ENCODE data around the gene GBE1. TPM values are rescaled to one million over a fixed set of nuclear protein-coding genes. Genes with fewer than 3 reads are reported as not detected.

Gene GBE1
- total RNA-seq, 2 donors from 2014 or later = 9.6 to 15.8 TPM

DNA sequence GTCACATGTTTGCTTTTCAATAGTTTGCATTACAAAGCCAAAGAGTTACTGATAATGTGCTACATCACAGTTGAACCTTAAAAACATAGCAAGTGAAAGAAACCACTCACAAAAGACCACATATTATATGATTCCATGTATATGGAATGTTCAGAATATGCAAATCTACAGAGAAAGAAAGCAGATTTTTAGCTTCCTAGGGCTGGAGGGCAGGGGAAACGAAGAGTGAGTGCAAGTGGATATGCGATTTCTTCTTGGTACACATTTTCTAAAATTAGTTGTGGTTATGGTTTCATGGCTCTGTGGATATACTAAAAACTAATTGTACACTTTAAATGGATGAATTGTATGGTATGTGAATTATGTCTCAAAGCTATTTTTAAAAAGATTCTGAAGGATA lies 4.0 kb upstream of the GBE1 start:
- TF ChIP-seq POLR2A (IDR thresholded peaks at IDR 0.05) = no peak
- TF ChIP-seq, protein P1, sequence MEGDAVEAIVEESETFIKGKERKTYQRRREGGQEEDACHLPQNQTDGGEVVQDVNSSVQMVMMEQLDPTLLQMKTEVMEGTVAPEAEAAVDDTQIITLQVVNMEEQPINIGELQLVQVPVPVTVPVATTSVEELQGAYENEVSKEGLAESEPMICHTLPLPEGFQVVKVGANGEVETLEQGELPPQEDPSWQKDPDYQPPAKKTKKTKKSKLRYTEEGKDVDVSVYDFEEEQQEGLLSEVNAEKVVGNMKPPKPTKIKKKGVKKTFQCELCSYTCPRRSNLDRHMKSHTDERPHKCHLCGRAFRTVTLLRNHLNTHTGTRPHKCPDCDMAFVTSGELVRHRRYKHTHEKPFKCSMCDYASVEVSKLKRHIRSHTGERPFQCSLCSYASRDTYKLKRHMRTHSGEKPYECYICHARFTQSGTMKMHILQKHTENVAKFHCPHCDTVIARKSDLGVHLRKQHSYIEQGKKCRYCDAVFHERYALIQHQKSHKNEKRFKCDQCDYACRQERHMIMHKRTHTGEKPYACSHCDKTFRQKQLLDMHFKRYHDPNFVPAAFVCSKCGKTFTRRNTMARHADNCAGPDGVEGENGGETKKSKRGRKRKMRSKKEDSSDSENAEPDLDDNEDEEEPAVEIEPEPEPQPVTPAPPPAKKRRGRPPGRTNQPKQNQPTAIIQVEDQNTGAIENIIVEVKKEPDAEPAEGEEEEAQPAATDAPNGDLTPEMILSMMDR (IDR thresholded peaks at IDR 0.05) = no peak
- DNase-seq (no peak), ATAC-seq (no peak)
- Histone ChIP-seq H3K36me3 (replicated peaks in 1 of 2; ENCODE audit: insufficient read depth in 1 of 2, low read depth in 2 of 2) (no peaks in the 10 kb centered on the region), H3K4me1 (peaks cover 12% of the 10 kb centered on the region), H3K27me3 (no peaks in the 10 kb centered on the region), H3K9me3 (no peaks in the 10 kb centered on the region), H3K4me3 (no peak overlapping the region), H3K27ac (no peak overlapping the region)
- WGBS, 2 donors = 86 to 93% methylated on average over 2 of the region's 2 CpGs
- intact Hi-C loops (cut with DNase I) = no loop called here

GRCh38 chr3:81764665-81765064 lies 3.2 kb upstream of the GBE1 start:
- no peaks in the 10 kb centered on the region for H3K9me3 ChIP-seq
- TF ChIP-seq, protein P1 (IDR thresholded peaks at IDR 0.05) = no peak
- TF ChIP-seq POLR2A (IDR thresholded peaks at IDR 0.05) = no peak
- ATAC-seq (no peak), DNase-seq (no peak)
- H3K4me1 ChIP-seq = peaks cover 19% of the 10 kb centered on the region
- H3K27me3 ChIP-seq = no peaks in the 10 kb centered on the region
- H3K27ac ChIP-seq = no peak overlapping the region
- H3K4me3 ChIP-seq = no peak overlapping the region
- H3K36me3 ChIP-seq (replicated peaks in 1 of 2; ENCODE audit: insufficient read depth in 1 of 2, low read depth in 2 of 2) = no peaks in the 10 kb centered on the region
- intact Hi-C loops (cut with DNase I) = no loop called here

- no peaks in the 10 kb centered on the region for H3K36me3 ChIP-seq (replicated peaks in 1 of 2; ENCODE audit: insufficient read depth in 1 of 2, low read depth in 2 of 2)
- TF ChIP-seq, protein P1 (IDR thresholded peaks at IDR 0.05) = no peak
- TF ChIP-seq POLR2A (IDR thresholded peaks at IDR 0.05) = no peak
- H3K9me3 ChIP-seq = no peaks in the 10 kb centered on the region
- H3K4me1 ChIP-seq = peaks cover 24% of the 10 kb centered on the region
- WGBS, 2 donors = 90 to 91% methylated on average over 7 of the region's 7 CpGs
- no peak overlapping the region for H3K4me3 ChIP-seq
- no peaks in the 10 kb centered on the region for H3K27me3 ChIP-seq
- no peak overlapping the region for H3K27ac ChIP-seq
- intact Hi-C loops (cut with DNase I) = no loop called here
- ATAC-seq = no peak
- DNase-seq = no peak
These were observed 2.6 kb upstream of the GBE1 start for GRCh38 chr3:81764002-81764401.

GRCh38 chr3:81763001-81763400 lies 1.6 kb upstream of the GBE1 start:
- TF ChIP-seq POLR2A (IDR thresholded peaks at IDR 0.05) = no peak
- TF ChIP-seq, protein P1 (IDR thresholded peaks at IDR 0.05) = no peak
- 79 to 81% methylated on average over 4 of the region's 4 CpGs for WGBS, 2 donors

GRCh38 chr3:81761904-81762580 lies 597 bp upstream of the GBE1 start:
- H3K36me3 ChIP-seq (replicated peaks in 1 of 2; ENCODE audit: insufficient read depth in 1 of 2, low read depth in 2 of 2) = no peaks in the 10 kb centered on the region
- DNase-seq (no peak), ATAC-seq (no peak)
- 7 to 12% methylated on average over 6 of the region's 6 CpGs for WGBS, 2 donors
- no peaks in the 10 kb centered on the region for H3K27me3 ChIP-seq
- intact Hi-C loops (cut with DNase I) = no loop called here
- no peak for TF ChIP-seq POLR2A (IDR thresholded peaks at IDR 0.05)
- TF ChIP-seq, protein P1 (IDR thresholded peaks at IDR 0.05) = peak in 1 of 7 experiments; percentile 1
- no peaks in the 10 kb centered on the region for H3K9me3 ChIP-seq
- H3K4me3 ChIP-seq = peak overlapping the region; percentile 8 to 73
- H3K4me1 ChIP-seq = peaks cover 24% of the 10 kb centered on the region
- peak overlapping the region; percentile 98 to 100 (median 99) for H3K27ac ChIP-seq

More at GRCh38 chr3:81763001-81763400, 1.6 kb upstream of the GBE1 start:
- intact Hi-C loops (cut with DNase I) = no loop called here
- Histone ChIP-seq H3K27me3 (no peaks in the 10 kb centered on the region), H3K9me3 (no peaks in the 10 kb centered on the region), H3K4me1 (peaks cover 24% of the 10 kb centered on the region), H3K4me3 (no peak overlapping the region), H3K36me3 (replicated peaks in 1 of 2; ENCODE audit: insufficient read depth in 1 of 2, low read depth in 2 of 2) (no peaks in the 10 kb centered on the region), H3K27ac (no peak overlapping the region)
- ATAC-seq (no peak), DNase-seq (no peak)

Measured in body of pancreas (tissue), 4 donors.